WTC11 (cell line): ENCODE data around the gene PSMG2. TPM values are rescaled to one million over a fixed set of nuclear protein-coding genes. Genes with fewer than 3 reads are reported as not detected.

ENCODE experiments used
- ATAC-seq: fragments of 200-7000 bp; cut with Tn5 transposase; 2 replicates; pipeline ENCODE4 v1.10.0; 2021; ENCODE audit warnings: mild to moderate bottlenecking, moderate library complexity
- Bru-seq: library from RNA; stranded (reverse); fragments of 400-500 nt; gene quantifications from one replicate; lab custom pipeline; 2021; lab: Mats Ljungman, UMichigan
- CTCF ChIA-PET: fragments of 300-600 bp; sonication (Branson Sonifier 250); formaldehyde crosslinking; loops from one replicate; lab custom pipeline; 2021; ENCODE audit warnings: antibody characterized with exemption; lab: Charles Lee
- POLR2A ChIA-PET: fragments of 350-600 bp; sonication (Branson Sonifier 250); formaldehyde crosslinking; loops from one replicate; lab custom pipeline; 2021; ENCODE audit warnings: antibody characterized with exemption; lab: Charles Lee
- DNase-seq: peaks from one replicate; pipeline ENCODE4 v3.0.0; 2021; ENCODE audit warnings: low spot score
- H3K27ac Mint-ChIP-seq: 2 replicates; pipeline ENCODE4 v1.8.0; 2021; ENCODE audit warnings: mixed read lengths
- H3K27me3 Mint-ChIP-seq: 2 replicates; pipeline ENCODE4 v1.8.0; 2021; ENCODE audit warnings: low read depth, mild to moderate bottlenecking, moderate library complexity, mixed read lengths
- H3K36me3 Mint-ChIP-seq: 2 replicates; pipeline ENCODE4 v1.8.0; 2021; ENCODE audit warnings: mixed read lengths
- H3K4me1 Mint-ChIP-seq: 2 replicates; pipeline ENCODE4 v1.8.0; 2022; ENCODE audit warnings: mixed read lengths
- H3K4me3 Mint-ChIP-seq: 2 replicates; pipeline ENCODE4 v1.8.0; 2021; ENCODE audit warnings: mild to moderate bottlenecking, moderate library complexity, mixed read lengths
- H3K9me3 Mint-ChIP-seq: 2 replicates; pipeline ENCODE4 v1.8.0; 2021; ENCODE audit warnings: mixed read lengths
- CREM ChIP-seq: sonication (generic); formaldehyde crosslinking; IDR thresholded peaks from 2 replicates; pipeline ENCODE4 v1.8.1; 2022; ENCODE audit warnings: mild to moderate bottlenecking, missing genetic modification reagents, moderate library complexity
- EMX1 ChIP-seq: fragments of 250-450 bp; sonication (Bioruptor Pico); IDR thresholded peaks from 2 replicates; pipeline ENCODE4 v1.8.0; 2021; ENCODE audit warnings: mild to moderate bottlenecking
- FOXJ3 ChIP-seq: sonication (generic); formaldehyde crosslinking; IDR thresholded peaks from 2 replicates; pipeline ENCODE4 v1.9.0; 2021; ENCODE audit warnings: missing genetic modification reagents, mild to moderate bottlenecking, borderline replicate concordance
- GRHL2 ChIP-seq: fragments of 250-450 bp; sonication (Bioruptor Pico); IDR thresholded peaks from 2 replicates; pipeline ENCODE4 v1.8.0; 2022; ENCODE audit warnings: mild to moderate bottlenecking, moderate library complexity; ENCODE audit not compliant: insufficient replicate concordance, severe bottlenecking
- KAT7 ChIP-seq: sonication (generic); formaldehyde crosslinking; IDR thresholded peaks from 2 replicates; pipeline ENCODE4 v1.8.1; 2023; ENCODE audit warnings: missing genetic modification reagents, mild to moderate bottlenecking, borderline replicate concordance
- MLX ChIP-seq: sonication (generic); formaldehyde crosslinking; IDR thresholded peaks from 2 replicates; pipeline ENCODE4 v1.8.1; 2023; ENCODE audit warnings: mild to moderate bottlenecking, missing genetic modification reagents, moderate library complexity
- NR3C1 ChIP-seq: sonication (generic); formaldehyde crosslinking; conservative IDR thresholded peaks from 2 replicates; pipeline ENCODE4 v1.8.1; 2023; ENCODE audit warnings: low read depth, mild to moderate bottlenecking, missing genetic modification reagents
- RORB ChIP-seq: fragments of 250-450 bp; sonication (Bioruptor Pico); IDR thresholded peaks from 2 replicates; pipeline ENCODE4 v1.9.0; 2021; ENCODE audit warnings: mild to moderate bottlenecking
- SP1 ChIP-seq: sonication (generic); formaldehyde crosslinking; conservative IDR thresholded peaks from 2 replicates; pipeline ENCODE4 v1.8.1; 2022; ENCODE audit warnings: missing genetic modification reagents
- ZMAT4 ChIP-seq: fragments of 250-450 bp; sonication (Bioruptor Pico); IDR thresholded peaks from 2 replicates; pipeline ENCODE4 v1.9.0; 2021; ENCODE audit warnings: mild to moderate bottlenecking
- ZNF121 ChIP-seq: sonication (generic); formaldehyde crosslinking; IDR thresholded peaks from 2 replicates; pipeline ENCODE4 v1.8.0; 2023; ENCODE audit warnings: missing genetic modification reagents
- ZNF219 ChIP-seq: sonication (generic); formaldehyde crosslinking; IDR thresholded peaks from 2 replicates; pipeline ENCODE4 v1.8.0; 2023; ENCODE audit warnings: missing genetic modification reagents, mild to moderate bottlenecking, borderline replicate concordance
- ZNF423 ChIP-seq: fragments of 250-450 bp; sonication (Bioruptor Pico); IDR thresholded peaks from 2 replicates; pipeline ENCODE4 v2.1.2; 2022; ENCODE audit warnings: mild to moderate bottlenecking, moderate library complexity
- ZNF425 ChIP-seq: fragments of 250-450 bp; sonication (Bioruptor Pico); conservative IDR thresholded peaks from 2 replicates; pipeline ENCODE4 v1.9.0; 2021; ENCODE audit warnings: mild to moderate bottlenecking
- ZNF512 ChIP-seq: sonication (generic); formaldehyde crosslinking; IDR thresholded peaks from 2 replicates; pipeline ENCODE4 v1.8.1; 2022; ENCODE audit warnings: missing genetic modification reagents, borderline replicate concordance
- ZNF532 ChIP-seq: fragments of 250-450 bp; sonication (Bioruptor Pico); IDR thresholded peaks from 2 replicates; pipeline ENCODE4 v1.9.0; 2021; ENCODE audit warnings: mild to moderate bottlenecking, borderline replicate concordance
- long read RNA-seq, 3 experiments: library from RNA in 1 of 3; library from capped mRNA in 1 of 3; library from polyadenylated mRNA in 1 of 3; unstranded in 2 of 3; stranded (forward) in 1 of 3; transcript quantifications; one replicate each; pipeline ENCODE4 v2.0.0, GENCODE V29; 2021
- total RNA-seq: library from RNA; stranded (reverse); gene quantifications from 3 replicates; pipeline ENCODE4 v1.2.3, GENCODE V29; 2021
- TF ChIP-seq, protein P1 (sequence below): fragments of 250-450 bp; sonication (Bioruptor Pico); IDR thresholded peaks from 2 replicates; pipeline ENCODE4 v1.8.0; 2021; ENCODE audit warnings: mild to moderate bottlenecking
- TF ChIP-seq, protein P2 (sequence below): sonication (generic); formaldehyde crosslinking; conservative IDR thresholded peaks from 2 replicates; pipeline ENCODE4 v1.8.1; 2022; ENCODE audit warnings: mild to moderate bottlenecking, missing genetic modification reagents
- TF ChIP-seq, protein P3 (sequence below): sonication (generic); formaldehyde crosslinking; IDR thresholded peaks from 2 replicates; pipeline ENCODE4 v1.8.0; 2022; ENCODE audit warnings: missing genetic modification reagents

PSMG2 gene
- total RNA-seq (78.8 to 80.8 TPM (median 78.9 TPM) in 3 replicates), Bru-seq, nascent RNA (percentile 65 among the genes with signal in this experiment)
- long read RNA-seq, experiment 1, transcript PSMG2-201 (7 exons, 1,686 nt): major isoform, 80 of 103 reads
- long read RNA-seq, experiment 1, partial matches to known transcripts: 6 of 103 reads
- long read RNA-seq, experiment 1, other reads (novel, unspliced or antisense): 9 of 103 reads
- long read RNA-seq, experiment 2, transcript PSMG2-201 (7 exons, 1,686 nt): major isoform, 99 of 134 reads
- long read RNA-seq, experiment 2, partial matches to known transcripts: 15 of 134 reads
- long read RNA-seq, experiment 2, other reads (novel, unspliced or antisense): 18 of 134 reads
- long read RNA-seq, experiment 3, transcript PSMG2-201 (7 exons, 1,686 nt): major isoform, 368 of 384 reads
- long read RNA-seq, experiment 3, partial matches to known transcripts: 3 of 384 reads
- long read RNA-seq, experiment 3, other reads (novel, unspliced or antisense): 12 of 384 reads

DNA sequence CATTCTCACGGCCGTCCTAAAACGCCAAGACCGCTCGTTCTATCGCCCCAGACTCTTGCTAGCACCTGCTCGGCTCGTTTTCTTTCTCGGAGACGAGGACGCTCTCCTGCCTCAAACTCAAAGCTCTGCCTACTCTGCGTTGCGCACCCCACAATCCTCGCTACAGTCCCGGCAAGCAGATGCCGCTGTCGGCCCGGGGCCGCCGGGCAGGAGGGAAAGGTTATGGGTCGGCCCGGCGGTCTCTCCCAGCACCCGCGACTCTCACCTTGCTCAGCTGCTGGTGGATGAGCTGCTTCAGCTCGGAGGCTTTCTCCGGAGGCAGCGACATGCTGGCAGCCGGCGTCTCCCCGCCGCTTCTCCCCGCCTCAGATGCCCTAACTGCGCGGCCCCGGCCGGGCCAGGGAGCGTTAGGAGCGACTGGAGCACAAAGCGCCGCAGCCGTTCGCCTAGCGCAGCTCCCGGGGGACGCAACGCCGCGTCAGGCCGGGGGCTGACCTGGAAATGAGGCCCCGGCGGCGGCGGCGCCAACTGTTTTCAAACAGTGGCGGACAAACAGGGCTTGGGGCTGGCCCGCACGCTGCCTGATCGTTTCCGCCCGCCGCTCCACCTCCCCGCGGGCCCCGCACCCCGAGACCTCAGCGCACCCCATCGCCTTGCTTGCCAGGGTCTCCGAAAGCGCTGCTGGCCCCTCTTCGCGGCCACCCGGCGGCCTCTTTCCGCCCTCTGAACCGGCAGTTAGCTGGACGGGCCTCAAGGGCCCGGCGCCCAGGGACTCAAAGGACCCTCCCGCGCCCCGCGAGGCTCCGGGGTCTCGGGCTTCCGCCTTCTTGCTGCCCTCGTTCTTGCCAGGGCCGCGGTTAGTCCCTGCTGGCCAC, at the start of gene PSMG2, which contains the start of gene CEP76:
Gene PSMG2 (plus strand): TSS at position 822 of the 875 bp plus-strand sequence. CDS start 66 bp downstream, outside the sequence.
Gene CEP76 (minus strand): TSS at position 503 of the 875 bp plus-strand sequence. CDS start 175 bp downstream, at position 328.
- POLR2A ChIA-PET: interaction anchor here (0.6 to 1.4 kb wide), 7 partner anchors 36 to 325 kb away, joined by 3 to 6 read pairs (median 4); partner anchors contain the start of genes AFG3L2 and CEP192
- ATAC-seq (peak; percentile 88), DNase-seq (peak; percentile 82)
- H3K4me1 Mint-ChIP-seq: peaks cover 28% of the 10 kb centered on the region
- H3K36me3 Mint-ChIP-seq: peaks cover 26% of the 10 kb centered on the region
- no peaks in the 10 kb centered on the region for H3K9me3 Mint-ChIP-seq
- peak within 1 kb of the TSS; percentile 100 for H3K4me3 Mint-ChIP-seq
- CTCF ChIA-PET: interaction anchor here (1.0 to 1.6 kb wide), 4 partner anchors 24 to 226 kb away, joined by 3 to 4 read pairs (median 4); no protein-coding TSS in a partner anchor
- no peaks in the 10 kb centered on the region for H3K27me3 Mint-ChIP-seq
- peak within 1 kb of the TSS; percentile 98 for H3K27ac Mint-ChIP-seq
- TF ChIP-seq SP1 (CRISPR knock-in tag) (0 out of 2 replicates have a peak, but pooled peaks have one; percentile 5), ZMAT4 (CRISPR knock-in tag) (no peak), RORB (CRISPR knock-in tag) (no peak), ZNF425 (CRISPR knock-in tag) (no peak), NR3C1 (no peak), ZNF219 (CRISPR knock-in tag) (no peak), MLX (CRISPR knock-in tag) (no peak), EMX1 (CRISPR knock-in tag) (no peak), ZNF121 (CRISPR knock-in tag) (no peak), ZNF532 (CRISPR knock-in tag) (no peak), KAT7 (CRISPR knock-in tag) (peak; percentile 46; the same call in 1 of the 2 replicates), ZNF423 (CRISPR knock-in tag) (no peak; the same call in 1 of the 2 replicates), ZNF512 (CRISPR knock-in tag) (no peak), FOXJ3 (CRISPR knock-in tag) (no peak), GRHL2 (CRISPR knock-in tag) (no peak), CREM (CRISPR knock-in tag) (peak; percentile 41)
- TF ChIP-seq, protein P1, sequence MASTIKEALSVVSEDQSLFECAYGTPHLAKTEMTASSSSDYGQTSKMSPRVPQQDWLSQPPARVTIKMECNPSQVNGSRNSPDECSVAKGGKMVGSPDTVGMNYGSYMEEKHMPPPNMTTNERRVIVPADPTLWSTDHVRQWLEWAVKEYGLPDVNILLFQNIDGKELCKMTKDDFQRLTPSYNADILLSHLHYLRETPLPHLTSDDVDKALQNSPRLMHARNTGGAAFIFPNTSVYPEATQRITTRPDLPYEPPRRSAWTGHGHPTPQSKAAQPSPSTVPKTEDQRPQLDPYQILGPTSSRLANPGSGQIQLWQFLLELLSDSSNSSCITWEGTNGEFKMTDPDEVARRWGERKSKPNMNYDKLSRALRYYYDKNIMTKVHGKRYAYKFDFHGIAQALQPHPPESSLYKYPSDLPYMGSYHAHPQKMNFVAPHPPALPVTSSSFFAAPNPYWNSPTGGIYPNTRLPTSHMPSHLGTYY: no peak
- TF ChIP-seq, protein P2, sequence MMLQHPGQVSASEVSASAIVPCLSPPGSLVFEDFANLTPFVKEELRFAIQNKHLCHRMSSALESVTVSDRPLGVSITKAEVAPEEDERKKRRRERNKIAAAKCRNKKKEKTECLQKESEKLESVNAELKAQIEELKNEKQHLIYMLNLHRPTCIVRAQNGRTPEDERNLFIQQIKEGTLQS (CRISPR knock-in tag): no peak
- TF ChIP-seq, protein P3, sequence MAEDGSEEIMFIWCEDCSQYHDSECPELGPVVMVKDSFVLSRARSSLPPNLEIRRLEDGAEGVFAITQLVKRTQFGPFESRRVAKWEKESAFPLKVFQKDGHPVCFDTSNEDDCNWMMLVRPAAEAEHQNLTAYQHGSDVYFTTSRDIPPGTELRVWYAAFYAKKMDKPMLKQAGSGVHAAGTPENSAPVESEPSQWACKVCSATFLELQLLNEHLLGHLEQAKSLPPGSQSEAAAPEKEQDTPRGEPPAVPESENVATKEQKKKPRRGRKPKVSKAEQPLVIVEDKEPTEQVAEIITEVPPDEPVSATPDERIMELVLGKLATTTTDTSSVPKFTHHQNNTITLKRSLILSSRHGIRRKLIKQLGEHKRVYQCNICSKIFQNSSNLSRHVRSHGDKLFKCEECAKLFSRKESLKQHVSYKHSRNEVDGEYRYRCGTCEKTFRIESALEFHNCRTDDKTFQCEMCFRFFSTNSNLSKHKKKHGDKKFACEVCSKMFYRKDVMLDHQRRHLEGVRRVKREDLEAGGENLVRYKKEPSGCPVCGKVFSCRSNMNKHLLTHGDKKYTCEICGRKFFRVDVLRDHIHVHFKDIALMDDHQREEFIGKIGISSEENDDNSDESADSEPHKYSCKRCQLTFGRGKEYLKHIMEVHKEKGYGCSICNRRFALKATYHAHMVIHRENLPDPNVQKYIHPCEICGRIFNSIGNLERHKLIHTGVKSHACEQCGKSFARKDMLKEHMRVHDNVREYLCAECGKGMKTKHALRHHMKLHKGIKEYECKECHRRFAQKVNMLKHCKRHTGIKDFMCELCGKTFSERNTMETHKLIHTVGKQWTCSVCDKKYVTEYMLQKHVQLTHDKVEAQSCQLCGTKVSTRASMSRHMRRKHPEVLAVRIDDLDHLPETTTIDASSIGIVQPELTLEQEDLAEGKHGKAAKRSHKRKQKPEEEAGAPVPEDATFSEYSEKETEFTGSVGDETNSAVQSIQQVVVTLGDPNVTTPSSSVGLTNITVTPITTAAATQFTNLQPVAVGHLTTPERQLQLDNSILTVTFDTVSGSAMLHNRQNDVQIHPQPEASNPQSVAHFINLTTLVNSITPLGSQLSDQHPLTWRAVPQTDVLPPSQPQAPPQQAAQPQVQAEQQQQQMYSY (CRISPR knock-in tag): no peak
